ENCODE measurements around the gene NAA60. TPM values are rescaled to one million over a fixed set of nuclear protein-coding genes. Genes with fewer than 3 reads are reported as not detected.
"Not testable (repeated sequence)": the region's sequence is repeated elsewhere in the genome, so short reads cannot be mapped to it uniquely, and the experiment has no call there.

NAA60 gene
- polyA plus RNA-seq, 1 donor from 2014 or later: 32.0 TPM

DNA sequence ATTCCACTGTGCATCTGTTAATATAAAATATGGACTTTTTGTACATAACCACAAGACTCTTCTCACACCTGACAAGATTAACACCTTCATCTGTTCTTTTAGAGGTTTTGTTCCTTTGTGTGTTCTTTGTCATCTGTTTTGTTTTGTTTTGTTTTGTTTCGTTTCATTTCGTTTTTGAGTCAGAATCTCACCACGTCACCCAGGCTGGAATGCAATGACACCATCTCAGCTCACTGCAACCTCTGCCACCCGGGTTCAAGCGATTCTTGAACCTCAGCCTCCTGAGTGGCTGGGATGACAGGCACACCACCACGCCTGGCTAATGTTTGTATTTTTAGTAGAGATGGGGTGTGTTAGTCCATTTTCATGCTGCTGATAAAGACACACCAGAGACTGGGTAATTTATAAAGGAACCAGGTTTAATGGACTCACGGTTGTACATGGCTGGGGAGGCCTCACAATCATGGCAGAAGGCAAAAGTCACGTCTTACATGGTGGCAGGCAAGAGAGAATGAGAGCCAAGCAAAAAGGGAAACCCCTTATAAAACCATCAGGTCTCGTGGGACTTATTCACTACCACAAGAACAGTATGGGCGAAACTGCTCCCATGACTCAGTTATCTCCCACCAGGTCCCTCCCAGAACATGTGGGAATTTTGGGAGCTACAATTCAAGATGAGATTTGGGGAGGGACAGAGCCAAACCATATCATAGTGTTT is 29.6 kb downstream of the NAA60 start:
- no peaks in the 10 kb centered on the region for H3K9me3 ChIP-seq (ENCODE audit: low read length)
- TF ChIP-seq REST (IDR thresholded peaks at IDR 0.05; ENCODE audit: borderline replicate concordance) (no peak), SMC3 (conservative IDR thresholded peaks at IDR 0.05; ENCODE audit: poor library complexity) (no peak), RAD21 (conservative IDR thresholded peaks at IDR 0.05) (no peak), POLR2AphosphoS5 (IDR thresholded peaks at IDR 0.05) (no peak), CTCF (IDR thresholded peaks at IDR 0.05; ENCODE audit: poor library complexity, severe bottlenecking) (no peak), EZH2 (IDR thresholded peaks at IDR 0.05; ENCODE audit: borderline replicate concordance, insufficient read depth, low read length, poor library complexity, severe bottlenecking) (no peak), MXI1 (conservative IDR thresholded peaks at IDR 0.05; ENCODE audit: poor library complexity, severe bottlenecking) (no peak), TAF1 (IDR thresholded peaks at IDR 0.05; ENCODE audit: low read depth) (no peak), EP300 (conservative IDR thresholded peaks at IDR 0.05; ENCODE audit: poor library complexity, severe bottlenecking) (no peak)
- H3K79me2 ChIP-seq (replicated peaks; ENCODE audit: insufficient read depth, low read length): peaks cover 5% of the 10 kb centered on the region
- H3K27me3 ChIP-seq (ENCODE audit: insufficient read depth, low read depth, low read length): no peaks in the 10 kb centered on the region
- H3K36me3 ChIP-seq (ENCODE audit: insufficient read depth, low read length): no peaks in the 10 kb centered on the region
- no peak overlapping the region for H2AFZ ChIP-seq (ENCODE audit: low read depth, low read length)
- no peak overlapping the region for H3K4me2 ChIP-seq (ENCODE audit: low read length)
- no peaks in the 10 kb centered on the region for H4K20me1 ChIP-seq (ENCODE audit: insufficient read depth)
- H3K27ac ChIP-seq (ENCODE audit: low read length): no peak overlapping the region
- H3K9me2 ChIP-seq (ENCODE audit: insufficient read depth, low read length): no peaks in the 10 kb centered on the region
- H3F3A ChIP-seq (ENCODE audit: insufficient read depth, low read length, poor library complexity, severe bottlenecking): no peaks in the 10 kb centered on the region
- H3K4me3 ChIP-seq (ENCODE audit: low read length): no peak overlapping the region
- no peak overlapping the region for H3K9ac ChIP-seq (ENCODE audit: low read length)

DNA sequence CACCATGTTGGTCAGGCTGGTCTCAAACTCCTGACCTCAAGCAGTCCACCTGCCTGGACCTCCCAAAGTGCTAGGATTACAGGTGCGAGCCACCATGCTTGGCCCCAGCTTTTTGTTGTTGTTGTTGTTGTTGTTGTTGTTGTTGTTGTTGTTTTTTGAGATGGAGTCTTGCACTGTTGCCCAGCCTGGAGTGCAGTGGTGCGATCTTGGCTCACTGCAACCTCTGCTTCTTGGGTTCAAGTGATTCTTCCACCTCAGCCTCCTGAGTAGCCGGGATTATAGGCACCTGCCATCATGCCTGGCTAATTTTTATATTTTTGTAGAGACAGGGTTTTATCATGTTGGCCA is 30.1 kb downstream of the NAA60 start:
- H4K20me1 ChIP-seq (ENCODE audit: insufficient read depth); H3K79me2 ChIP-seq (replicated peaks; ENCODE audit: insufficient read depth, low read length); H3K36me3 ChIP-seq (ENCODE audit: insufficient read depth, low read length); H3F3A ChIP-seq (ENCODE audit: insufficient read depth, low read length, poor library complexity, severe bottlenecking); H3K9me3 ChIP-seq (ENCODE audit: low read length); H3K9me2 ChIP-seq (ENCODE audit: insufficient read depth, low read length); H3K4me3 ChIP-seq (ENCODE audit: low read length); H2AFZ ChIP-seq (ENCODE audit: low read depth, low read length); H3K4me2 ChIP-seq (ENCODE audit: low read length); H3K9ac ChIP-seq (ENCODE audit: low read length); H3K27ac ChIP-seq (ENCODE audit: low read length); H3K27me3 ChIP-seq (ENCODE audit: insufficient read depth, low read depth, low read length): not testable (repeated sequence)

All from neural cell (in vitro differentiated cells).